Measurements from ENCODE around the gene EDARADD.

GRCh38 chr1:236511735-236512418 is 117.8 kb downstream of the EDARADD start:
- TF ChIP-seq CTCF (conservative IDR thresholded peaks at IDR 0.05; ENCODE audit: low read depth, low read length), result no peak
- no peak for TF ChIP-seq EZH2 (IDR thresholded peaks at IDR 0.05; ENCODE audit: borderline replicate concordance, low read depth, low read length, poor library complexity, severe bottlenecking)

Measured in A673 (cell line).